HTERT RPE-1 (cell line): Measurements from ENCODE around the gene FXYD4.
"Not testable (repeated sequence)": the region's sequence is repeated elsewhere in the genome, so short reads cannot be mapped to it uniquely, and the experiment has no call there.

Experiments used
- in situ Hi-C: fragments of 300-500 bp; cut with MboI; formaldehyde crosslinking; loops from 4 replicates; pipeline ENCODE4 v1.14.3; 2020; ENCODE audit warnings: low sequenced_read_pairs

FXYD4 gene

GRCh38 chr10:43410345-43410744 lies 38.9 kb downstream of the FXYD4 start:
- in situ Hi-C loops = no loop called here

DNA sequence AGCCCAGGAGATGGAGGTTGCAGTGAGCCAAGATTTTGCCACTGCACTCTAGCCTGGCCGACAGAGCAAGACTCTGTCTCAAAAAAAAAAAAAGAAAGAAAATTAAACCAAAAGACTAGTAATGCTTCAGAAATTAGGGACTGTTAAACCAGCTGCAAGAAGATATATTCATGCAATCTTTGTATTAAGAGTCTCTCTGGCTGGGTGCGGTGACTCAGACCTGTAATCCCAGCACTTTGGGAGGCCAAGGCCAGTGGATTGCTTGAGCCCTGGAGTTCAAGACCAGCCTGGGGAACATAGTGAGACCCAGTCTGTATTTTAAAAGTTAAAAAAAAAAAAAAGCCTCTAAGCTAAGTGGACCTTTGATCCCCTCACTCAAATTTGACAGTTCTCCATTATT lies 40.1 kb downstream of the FXYD4 start:
- in situ Hi-C loops = no loop called here

- in situ Hi-C loops = no loop called here
Observed at GRCh38 chr10:43415544-43415943, 44.1 kb downstream of the FXYD4 start.

DNA sequence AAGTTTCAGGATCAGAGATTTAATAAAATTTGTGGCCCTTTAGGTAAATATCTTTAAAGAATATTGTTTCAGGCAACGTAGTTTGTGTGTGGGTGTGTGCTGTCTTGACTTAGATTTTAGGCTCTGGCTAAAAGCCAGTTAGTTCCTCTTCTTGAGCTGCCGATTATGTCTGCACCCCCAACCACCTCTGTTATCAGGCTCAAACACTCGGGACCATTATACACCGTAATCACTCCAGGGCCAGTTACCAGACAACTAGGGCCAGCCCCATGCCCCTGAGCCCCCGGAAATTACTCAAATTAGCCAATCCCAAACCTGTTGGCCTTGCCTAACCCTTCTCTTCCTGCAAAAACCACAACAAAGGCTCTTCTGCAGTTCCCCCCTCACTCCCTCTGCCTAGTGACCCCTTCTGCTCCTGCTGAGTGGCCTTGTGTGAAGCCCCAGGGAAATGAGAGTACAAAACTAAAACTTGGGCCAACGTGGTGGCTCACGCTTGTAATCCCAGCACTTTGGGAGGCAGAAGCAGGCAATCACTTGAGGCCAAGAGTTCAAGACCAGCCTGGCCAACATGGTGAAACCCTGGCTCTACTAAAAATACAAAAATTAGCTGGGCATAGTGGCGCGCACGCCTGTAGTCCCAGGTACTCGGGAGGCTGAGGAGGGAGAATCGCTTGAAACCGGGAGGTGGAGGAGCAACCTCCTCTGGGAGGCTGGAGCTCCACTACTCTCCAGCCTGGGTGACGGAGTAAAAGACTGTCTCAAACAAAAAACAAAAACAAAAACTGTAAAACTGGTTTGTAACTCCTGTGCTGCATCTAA lies 46.7 kb downstream of the FXYD4 start:
- in situ Hi-C loops = no loop called here

DNA sequence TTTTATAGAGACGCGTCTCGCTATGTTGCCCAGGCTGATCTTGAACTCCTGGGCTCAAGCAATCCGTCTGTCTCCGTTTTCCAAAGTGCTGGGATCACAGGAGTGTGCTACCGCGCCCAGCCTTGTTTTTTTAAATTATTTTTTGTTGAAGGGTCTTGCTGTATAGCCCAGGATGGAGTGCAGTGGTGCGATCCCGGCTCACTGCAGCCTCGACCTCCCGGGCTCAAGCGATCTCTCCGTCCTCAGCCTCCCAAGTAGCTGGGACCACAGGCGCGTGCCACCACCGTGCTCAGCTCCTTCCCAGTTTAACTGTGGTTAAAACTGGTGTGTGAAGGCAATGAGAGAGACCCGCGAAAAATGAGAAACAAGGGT lies 48.5 kb downstream of the FXYD4 start:
- in situ Hi-C loops = no loop called here

GRCh38 chr10:43420369-43421200 lies 49.1 kb downstream of the FXYD4 start:
- in situ Hi-C loops = no loop called here

DNA sequence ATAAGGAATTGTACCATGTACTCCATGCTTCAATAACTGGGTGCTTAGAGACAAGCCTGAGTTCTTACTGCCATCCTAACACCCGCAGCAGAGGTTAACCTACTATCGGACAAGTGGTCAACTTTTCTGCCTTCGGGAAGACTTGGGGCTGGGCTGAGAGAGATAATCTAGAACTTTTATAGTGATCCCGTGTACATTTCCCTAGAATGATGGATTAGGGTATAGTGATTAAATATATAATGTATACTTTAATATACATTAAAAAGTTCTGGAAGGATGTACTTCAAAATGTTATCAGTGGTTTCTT lies 49.7 kb downstream of the FXYD4 start:
- in situ Hi-C loops = no loop called here

DNA sequence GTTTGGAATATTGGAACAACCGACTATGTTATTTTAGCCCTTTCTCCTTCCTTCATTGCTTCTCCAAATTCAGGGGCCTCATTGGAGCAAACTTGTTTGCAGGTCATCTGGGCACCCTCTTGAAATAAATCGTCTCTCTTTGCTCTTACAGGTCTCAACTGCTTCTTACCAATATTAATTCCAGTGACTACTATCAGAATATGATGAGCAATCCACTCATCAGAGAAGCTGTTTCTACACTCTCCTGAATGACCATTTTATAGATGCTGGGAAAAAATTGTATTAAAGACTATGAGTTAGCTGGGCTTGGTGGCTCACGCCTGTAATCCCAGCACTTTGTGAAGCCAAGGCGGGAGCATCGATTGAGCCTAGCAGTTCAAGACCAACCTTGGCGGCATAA lies 50.1 kb downstream of the FXYD4 start:
- in situ Hi-C loops = no loop called here

GRCh38 chr10:43421944-43422343 lies 50.5 kb downstream of the FXYD4 start:
- in situ Hi-C loops = not testable (repeated sequence)

GRCh38 chr10:43424416-43424815 lies 53.0 kb downstream of the FXYD4 start:
- in situ Hi-C loops = no loop called here
